HUES64 (cell line): ENCODE data around the gene EXOC6.
"Not testable (repeated sequence)": the region's sequence is repeated elsewhere in the genome, so short reads cannot be mapped to it uniquely, and the experiment has no call there.

ENCODE experiments used
- H3K27ac ChIP-seq: 2 replicates; pipeline ENCODE4 v1.7.0; 2013; ENCODE audit warnings: low read depth, low read length, inconsistent platforms
- H3K27me3 ChIP-seq: 2 replicates; pipeline ENCODE4 v1.6.1; 2013; ENCODE audit warnings: mild to moderate bottlenecking, low read length; ENCODE audit not compliant: insufficient read depth
- H3K36me3 ChIP-seq: 2 replicates; pipeline ENCODE4 v1.6.1; 2013; ENCODE audit warnings: mild to moderate bottlenecking, low read length; ENCODE audit not compliant: insufficient read depth
- H3K4me1 ChIP-seq: 2 replicates; pipeline ENCODE4 v1.6.1; 2013; ENCODE audit warnings: mild to moderate bottlenecking, low read length, moderate library complexity; ENCODE audit not compliant: insufficient read depth
- H3K4me3 ChIP-seq: 2 replicates; pipeline ENCODE4 v1.5.1; 2013; ENCODE audit warnings: mild to moderate bottlenecking, low read length, moderate library complexity
- H3K9ac ChIP-seq: 2 replicates; pipeline ENCODE4 v1.6.1; 2013; ENCODE audit warnings: mild to moderate bottlenecking, low read depth, low read length
- H3K9me3 ChIP-seq: 2 replicates; pipeline ENCODE4 v1.6.1; 2013; ENCODE audit warnings: low read depth, low read length; ENCODE audit not compliant: insufficient read depth
- WGBS: fragments of 150-250, 120-280 bp; methylation state at CpG from one replicate; pipeline ENCODE4 v1.1.7; 2013; ENCODE audit warnings: missing lambda C conversion rate; 5-methylcytosine and 5-hydroxymethylcytosine counted together

The EXOC6 gene

DNA sequence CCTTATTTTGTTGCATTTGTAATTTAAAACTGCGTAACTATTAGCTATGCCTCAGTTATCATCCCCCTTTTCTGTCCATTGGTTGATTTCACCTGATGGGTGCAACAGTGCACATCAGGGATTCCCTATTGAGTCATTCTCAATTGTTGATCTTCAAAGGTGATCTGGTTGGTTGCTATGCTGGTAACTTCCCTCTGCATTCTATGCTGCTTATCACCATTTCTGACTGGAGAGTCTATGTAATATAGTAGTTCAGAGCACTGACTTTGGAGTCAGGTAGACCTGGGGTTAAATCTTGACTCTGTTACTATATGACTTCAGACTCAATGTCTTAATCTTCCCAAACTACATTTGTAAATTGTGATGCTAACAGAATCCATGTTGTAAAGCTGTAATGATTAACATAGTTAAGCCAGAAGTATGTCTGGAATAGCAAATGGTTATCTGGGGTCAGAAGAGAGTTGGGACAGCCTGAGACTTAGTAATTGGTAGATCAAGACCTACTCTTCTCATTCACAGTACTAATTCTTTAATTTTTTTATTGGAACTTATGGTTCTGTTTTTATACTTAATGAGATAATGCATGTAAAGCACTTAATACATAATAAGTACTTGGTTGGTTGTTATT is 38.1 kb downstream of the EXOC6 start:
- WGBS, result 91% methylated on average over 1 of the region's 1 CpG
- no peak overlapping the region for H3K27ac ChIP-seq

GRCh38 chr10:92890471-92890870 is 42.2 kb downstream of the EXOC6 start:
- Histone ChIP-seq H3K4me1 (peaks cover 40% of the 10 kb centered on the region), H3K4me3 (no peak overlapping the region), H3K27ac (no peak overlapping the region), H3K9me3 (no peaks in the 10 kb centered on the region), H3K27me3 (no peaks in the 10 kb centered on the region), H3K36me3 (no peaks in the 10 kb centered on the region), H3K9ac (no peak overlapping the region)

More for the DNA sequence above, 38.1 kb downstream of the EXOC6 start:
- Histone ChIP-seq H3K27me3 (no peaks in the 10 kb centered on the region), H3K4me1 (peaks cover 4% of the 10 kb centered on the region; the same call in 1 of the 2 replicates), H3K9me3 (no peaks in the 10 kb centered on the region), H3K36me3 (no peaks in the 10 kb centered on the region), H3K4me3 (no peak overlapping the region), H3K9ac (no peak overlapping the region)

DNA sequence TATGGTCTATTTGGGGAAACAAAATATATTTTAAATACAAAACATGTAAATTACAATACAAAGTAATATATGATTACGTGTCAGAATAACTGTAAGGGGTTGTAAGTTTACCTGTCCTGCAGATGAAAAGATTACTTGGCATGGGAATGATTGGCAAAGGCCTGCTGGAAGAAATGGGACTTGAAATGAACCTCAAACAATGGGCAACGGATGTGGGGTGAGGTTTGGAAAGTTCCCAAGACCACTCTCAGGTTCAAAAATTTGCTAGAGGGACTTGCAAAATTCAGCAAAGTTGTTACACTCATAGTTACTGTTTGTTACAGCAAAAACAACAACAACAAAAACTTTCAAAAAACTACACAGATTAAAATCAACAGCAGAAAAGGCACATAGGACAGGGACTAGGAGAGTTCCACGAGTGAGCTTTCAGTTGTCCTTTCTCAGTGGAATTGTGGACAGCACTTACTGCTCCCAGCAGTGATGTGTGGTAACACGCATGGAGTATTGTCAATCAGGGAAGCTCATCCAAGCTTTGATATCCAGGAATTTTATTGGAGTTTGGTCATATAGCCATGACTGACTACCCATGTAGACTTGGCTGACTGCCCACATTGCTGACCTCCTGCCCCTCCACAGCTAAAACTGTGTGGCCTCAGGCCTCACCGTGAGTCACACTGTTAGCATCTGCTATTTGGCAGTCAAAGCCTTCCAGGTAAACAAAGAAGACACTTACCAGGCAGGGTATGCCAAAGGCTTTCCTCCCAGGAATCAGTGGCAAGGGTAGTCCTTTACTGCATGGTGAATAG is 43.8 kb downstream of the EXOC6 start:
- Histone ChIP-seq H3K9me3 (no peaks in the 10 kb centered on the region), H3K27me3 (no peaks in the 10 kb centered on the region), H3K4me1 (peaks cover 39% of the 10 kb centered on the region), H3K36me3 (no peaks in the 10 kb centered on the region), H3K27ac (peak overlapping the region; percentile 2; the same call in 1 of the 2 replicates), H3K9ac (no peak overlapping the region), H3K4me3 (no peak overlapping the region)
- WGBS, result 79% methylated on average over 5 of the region's 5 CpGs

DNA sequence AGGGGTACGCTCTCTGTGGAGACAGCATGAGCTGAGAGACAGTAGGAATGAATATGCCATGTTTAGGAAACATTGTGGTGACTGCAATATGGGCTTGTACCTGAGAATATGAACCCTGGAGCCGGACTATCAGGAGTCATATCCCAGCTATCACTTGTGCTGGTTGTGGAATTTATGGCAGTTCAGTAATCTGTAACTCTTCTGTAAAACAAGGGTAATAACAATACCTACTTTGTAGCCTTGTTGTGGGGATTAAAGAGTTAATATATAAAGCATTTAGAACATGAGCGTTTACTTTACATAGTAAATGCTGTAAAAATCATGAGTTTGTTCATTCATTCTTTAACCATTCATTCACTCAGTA is 44.4 kb downstream of the EXOC6 start:
- WGBS, result 86% methylated on average over 2 of the region's 3 CpGs
- H3K27me3 ChIP-seq, result no peaks in the 10 kb centered on the region
- peak overlapping the region; percentile 2; the same call in 1 of the 2 replicates for H3K27ac ChIP-seq
- no peak overlapping the region for H3K9ac ChIP-seq
- H3K4me3 ChIP-seq, result no peak overlapping the region
- no peaks in the 10 kb centered on the region for H3K9me3 ChIP-seq
- peaks cover 39% of the 10 kb centered on the region for H3K4me1 ChIP-seq
- no peaks in the 10 kb centered on the region for H3K36me3 ChIP-seq

DNA sequence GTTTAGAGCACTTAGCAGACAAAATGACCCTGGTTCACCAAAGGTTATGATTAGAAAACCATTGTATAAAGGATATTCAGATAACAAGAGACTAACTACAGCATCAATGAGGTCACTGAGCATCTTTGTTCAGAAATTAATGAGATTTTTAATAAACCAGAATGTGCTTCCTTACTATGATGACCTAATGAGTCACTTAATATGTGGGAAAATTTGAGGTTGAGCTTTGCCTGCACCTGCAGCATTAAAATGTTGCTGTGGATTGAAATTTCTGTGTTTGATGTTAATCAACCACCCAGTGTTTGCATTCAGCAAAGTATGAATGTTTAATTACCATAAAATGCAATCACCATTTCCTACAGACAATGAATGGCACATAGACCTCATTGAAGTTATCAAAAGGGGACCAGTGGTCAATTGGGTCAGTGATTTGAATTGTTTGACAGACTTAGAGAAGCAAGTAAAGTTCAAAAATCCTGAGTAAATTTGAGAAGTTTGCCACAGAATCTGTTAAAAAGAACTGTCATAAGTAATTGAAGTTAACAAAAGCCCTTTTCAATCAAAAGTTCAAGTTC is 45.8 kb downstream of the EXOC6 start:
- no peaks in the 10 kb centered on the region for H3K36me3 ChIP-seq
- no peak overlapping the region for H3K9ac ChIP-seq
- no peak overlapping the region for H3K4me3 ChIP-seq
- peak overlapping the region; percentile 78; the same call in 1 of the 2 replicates for H3K27ac ChIP-seq
- H3K4me1 ChIP-seq, result peaks cover 39% of the 10 kb centered on the region
- no peaks in the 10 kb centered on the region for H3K9me3 ChIP-seq
- H3K27me3 ChIP-seq, result no peaks in the 10 kb centered on the region

GRCh38 chr10:92897916-92898315 is 49.6 kb downstream of the EXOC6 start:
- Histone ChIP-seq H3K9ac (no peak overlapping the region), H3K4me3 (no peak overlapping the region), H3K9me3 (no peaks in the 10 kb centered on the region), H3K36me3 (no peaks in the 10 kb centered on the region), H3K27ac (no peak overlapping the region), H3K27me3 (no peaks in the 10 kb centered on the region), H3K4me1 (peaks cover 28% of the 10 kb centered on the region)
- WGBS, result 95% methylated on average over 5 of the region's 5 CpGs

DNA sequence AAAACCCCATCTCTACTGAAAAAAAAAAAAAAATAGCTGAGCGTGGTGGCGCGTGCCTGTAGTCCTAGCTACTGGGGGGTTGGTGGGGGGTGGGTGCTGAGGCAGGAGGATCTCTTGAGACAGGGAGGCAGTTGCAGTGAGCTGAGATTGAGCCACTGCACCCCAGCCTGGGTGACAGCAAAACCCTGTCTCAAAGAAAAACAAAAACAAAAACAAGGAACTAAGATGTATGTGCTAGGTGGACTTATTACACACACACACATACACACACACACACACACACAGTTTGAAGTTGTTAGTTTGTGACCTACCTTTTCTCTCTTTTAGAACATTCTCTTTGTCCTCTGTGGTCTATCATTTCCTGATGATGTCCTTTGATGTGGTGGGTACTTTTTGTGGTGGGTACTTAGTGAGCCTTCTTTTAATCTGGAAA is 53.5 kb downstream of the EXOC6 start:
- H3K4me3 ChIP-seq, result no peak overlapping the region
- no peaks in the 10 kb centered on the region; the same call in 1 of the 2 replicates for H3K4me1 ChIP-seq
- H3K36me3 ChIP-seq, result no peaks in the 10 kb centered on the region
- WGBS, result 96% methylated on average over 3 of the region's 3 CpGs
- H3K27me3 ChIP-seq, result no peaks in the 10 kb centered on the region
- no peak overlapping the region for H3K27ac ChIP-seq
- H3K9me3 ChIP-seq, result no peaks in the 10 kb centered on the region
- H3K9ac ChIP-seq, result no peak overlapping the region

- H3K4me1 ChIP-seq, result no peaks in the 10 kb centered on the region; the same call in 1 of the 2 replicates
- no peaks in the 10 kb centered on the region for H3K9me3 ChIP-seq
- H3K36me3 ChIP-seq, result no peaks in the 10 kb centered on the region
- H3K9ac ChIP-seq, result no peak overlapping the region
- no peak overlapping the region for H3K27ac ChIP-seq
- H3K4me3 ChIP-seq, result no peak overlapping the region
- H3K27me3 ChIP-seq, result no peaks in the 10 kb centered on the region
- WGBS, result 100% methylated on average over 1 of the region's 1 CpG
Observed at GRCh38 chr10:92903633-92904032, 55.3 kb downstream of the EXOC6 start.

- H3K9me3 ChIP-seq, result no peaks in the 10 kb centered on the region
- 94% methylated on average over 4 of the region's 4 CpGs for WGBS
- H3K9ac ChIP-seq, result no peak overlapping the region
- H3K4me3 ChIP-seq, result no peak overlapping the region
- no peaks in the 10 kb centered on the region for H3K36me3 ChIP-seq
- no peaks in the 10 kb centered on the region for H3K4me1 ChIP-seq
- H3K27me3 ChIP-seq, result no peaks in the 10 kb centered on the region
- no peak overlapping the region for H3K27ac ChIP-seq
Observed at GRCh38 chr10:92907280-92907679, 59.0 kb downstream of the EXOC6 start.

DNA sequence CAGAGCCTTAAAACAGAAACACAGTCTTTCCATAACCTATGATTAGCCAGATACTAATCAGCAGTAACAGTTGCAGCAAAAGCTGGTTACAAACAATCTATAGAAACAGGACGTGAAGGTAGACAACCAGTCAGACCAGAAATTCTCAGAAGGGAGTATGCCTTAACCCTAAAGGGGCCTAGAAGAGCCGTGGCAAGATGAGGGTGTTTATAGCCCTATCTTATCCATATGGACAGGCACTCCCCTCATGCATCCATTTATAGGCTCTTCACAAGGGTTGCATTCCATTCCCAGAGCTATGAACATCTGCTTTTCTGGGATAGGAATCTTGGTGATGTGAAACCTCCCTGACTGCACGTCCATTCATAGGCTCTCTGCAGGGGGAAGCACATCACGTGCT is 64.3 kb downstream of the EXOC6 start:
- not testable (repeated sequence) for H3K9ac ChIP-seq, H3K4me3 ChIP-seq, H3K9me3 ChIP-seq, H3K36me3 ChIP-seq, H3K27me3 ChIP-seq, H3K27ac ChIP-seq
- WGBS, result 83% methylated on average over 4 of the region's 4 CpGs
- H3K4me1 ChIP-seq, result peaks cover 20% of the 10 kb centered on the region

DNA sequence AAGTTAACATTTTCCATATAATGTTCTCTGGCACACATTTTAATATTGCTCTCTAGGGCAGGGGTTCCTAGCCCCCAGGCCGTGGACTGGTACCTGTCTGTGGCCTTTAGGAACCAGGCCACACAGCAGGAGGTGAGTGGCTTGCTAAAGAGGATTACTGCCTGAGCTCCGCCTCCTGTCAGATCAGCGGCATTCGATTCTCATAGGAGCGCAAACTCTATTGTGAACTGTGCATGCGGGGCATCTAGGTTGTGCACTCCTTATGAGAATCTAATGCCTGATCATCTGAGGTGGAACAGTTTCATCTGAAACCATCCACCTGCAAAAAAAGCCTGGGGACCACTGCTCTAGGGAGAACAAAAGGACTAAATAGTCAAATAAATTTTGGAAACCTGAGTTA is 65.7 kb downstream of the EXOC6 start:
- 41% methylated on average over 6 of the region's 6 CpGs for WGBS

More for the DNA sequence above, 65.7 kb downstream of the EXOC6 start:
- H3K4me1 ChIP-seq, result peaks cover 20% of the 10 kb centered on the region
- H3K9ac ChIP-seq, result no peak overlapping the region
- H3K27me3 ChIP-seq, result no peaks in the 10 kb centered on the region
- H3K27ac ChIP-seq, result no peak overlapping the region
- H3K36me3 ChIP-seq, result no peaks in the 10 kb centered on the region
- H3K4me3 ChIP-seq, result no peak overlapping the region
- H3K9me3 ChIP-seq, result no peaks in the 10 kb centered on the region
